IMR-90 (cell line): ENCODE data around the gene SREK1IP1. TPM values are rescaled to one million over a fixed set of nuclear protein-coding genes. Genes with fewer than 3 reads are reported as not detected.

Experiments
- ATAC-seq: fragments of 200-7000 bp; cut with Tn5 transposase; 2 replicates; pipeline ENCODE4 v1.9.1; 2020; ENCODE audit warnings: low read depth, mild to moderate bottlenecking, moderate library complexity
- BruUV-seq: library from RNA; stranded (reverse); fragments of 400-500 nt; replicated peaks from 2 replicates; lab custom pipeline; 2021; lab: Mats Ljungman, UMichigan
- CTCF ChIA-PET: fragments of 300-600 bp; formaldehyde crosslinking; extraction: SDS; loops from one replicate; lab custom pipeline; 2021; ENCODE audit warnings: antibody characterized with exemption; lab: Yijun Ruan, JAX
- POLR2A ChIA-PET: fragments of 300-600 bp; sonication (Branson Sonifier 250); formaldehyde crosslinking; loops from one replicate; lab custom pipeline; 2022; ENCODE audit warnings: antibody characterized with exemption; ENCODE audit not compliant: unreplicated experiment; lab: Charles Lee
- DNase-seq: peaks from one replicate; pipeline ENCODE4 v3.0.0; 2013
- H2AFZ ChIP-seq: replicated peaks from 2 replicates; pipeline ENCODE3; 2013; ENCODE audit warnings: low read length, mild to moderate bottlenecking; ENCODE audit not compliant: poor library complexity
- H2AK5ac ChIP-seq: 2 replicates; pipeline ENCODE4 v1.6.1; 2013; ENCODE audit warnings: low read depth, low read length, inconsistent platforms
- H2AK9ac ChIP-seq: replicated peaks from 2 replicates; pipeline ENCODE3; 2013; ENCODE audit warnings: mild to moderate bottlenecking, low read depth, low read length, moderate library complexity; ENCODE audit not compliant: poor library complexity
- H2BK120ac ChIP-seq: 2 replicates; pipeline ENCODE4 v1.6.1; 2013; ENCODE audit warnings: low read depth, low read length, inconsistent platforms
- H2BK15ac ChIP-seq: 3 replicates; pipeline ENCODE4 v1.6.1; 2013; ENCODE audit warnings: low read depth, low read length, inconsistent platforms
- H2BK20ac ChIP-seq: 2 replicates; pipeline ENCODE4 v1.6.1; 2013; ENCODE audit warnings: low read depth, mild to moderate bottlenecking, inconsistent platforms, low read length, moderate library complexity
- H2BK5ac ChIP-seq: 2 replicates; pipeline ENCODE4 v1.6.1; 2013; ENCODE audit warnings: mild to moderate bottlenecking, low read depth, low read length, inconsistent platforms; ENCODE audit not compliant: poor library complexity, severe bottlenecking
- H3K14ac ChIP-seq: replicated peaks from 2 replicates; pipeline ENCODE4 v1.6.1; 2013; ENCODE audit warnings: low read depth, low read length, inconsistent platforms
- H3K18ac ChIP-seq: 2 replicates; pipeline ENCODE4 v1.6.1; 2013; ENCODE audit warnings: low read depth, low read length, control low read depth
- H3K23ac ChIP-seq: 2 replicates; pipeline ENCODE4 v1.6.1; 2013; ENCODE audit warnings: low read depth, low read length, inconsistent platforms
- H3K27ac ChIP-seq: 2 replicates; pipeline ENCODE4 v1.5.1; 2013; ENCODE audit warnings: mild to moderate bottlenecking, control low read depth, low read length; ENCODE audit not compliant: insufficient read depth
- H3K27me3 ChIP-seq: 2 replicates; pipeline ENCODE4 v1.6.1; 2013; ENCODE audit warnings: low read length; ENCODE audit not compliant: control insufficient read depth, insufficient read depth
- H3K36me3 ChIP-seq: 2 replicates; pipeline ENCODE4 v1.6.1; 2013; ENCODE audit warnings: low read length, mixed read lengths; ENCODE audit not compliant: control insufficient read depth, insufficient read depth
- H3K4ac ChIP-seq: 2 replicates; pipeline ENCODE4 v1.6.1; 2013; ENCODE audit warnings: low read depth, low read length, inconsistent platforms
- H3K4me1 ChIP-seq: 2 replicates; pipeline ENCODE4 v1.6.1; 2013; ENCODE audit warnings: low read length, mixed read lengths; ENCODE audit not compliant: control insufficient read depth, insufficient read depth
- H3K4me2 ChIP-seq: 2 replicates; pipeline ENCODE4 v1.6.1; 2013; ENCODE audit warnings: low read depth, mild to moderate bottlenecking, control low read depth, low read length, moderate library complexity
- H3K4me3 ChIP-seq: 2 replicates; pipeline ENCODE4 v1.5.1; 2013; ENCODE audit warnings: low read depth, mild to moderate bottlenecking, control low read depth, low read length, moderate library complexity; ENCODE audit not compliant: insufficient read depth
- H3K56ac ChIP-seq: 2 replicates; pipeline ENCODE4 v1.6.1; 2013; ENCODE audit warnings: low read length, inconsistent platforms; ENCODE audit not compliant: insufficient read depth; ENCODE audit errors: extremely low read depth
- H3K79me1 ChIP-seq, 2 experiments: 2 replicates each; pipeline ENCODE4 v1.6.1; 2013; ENCODE audit warnings: low read length in 2 of 2, inconsistent platforms in 1 of 2, low read depth in 1 of 2
- H3K9ac ChIP-seq: 2 replicates; pipeline ENCODE4 v1.6.1; 2013; ENCODE audit warnings: low read depth, low read length, control low read depth
- H3K9me1 ChIP-seq: 2 replicates; pipeline ENCODE4 v1.6.1; 2013; ENCODE audit warnings: low read length, inconsistent platforms; ENCODE audit not compliant: insufficient read depth
- H3K9me3 ChIP-seq: 2 replicates; pipeline ENCODE4 v1.6.1; 2013; ENCODE audit warnings: low read length; ENCODE audit not compliant: control insufficient read depth, insufficient read depth
- H4K20me1 ChIP-seq: 2 replicates; pipeline ENCODE4 v1.6.1; 2013; ENCODE audit warnings: low read length, inconsistent platforms; ENCODE audit not compliant: insufficient read depth
- H4K5ac ChIP-seq: 2 replicates; pipeline ENCODE4 v1.6.1; 2013; ENCODE audit warnings: mild to moderate bottlenecking, low read depth, low read length, control low read depth
- H4K8ac ChIP-seq, 2 experiments: 2 replicates each; pipeline ENCODE4 v1.6.1; 2013; ENCODE audit warnings: low read depth in 2 of 2, low read length in 2 of 2, control low read depth in 1 of 2, inconsistent platforms in 1 of 2
- H4K91ac ChIP-seq: 2 replicates; pipeline ENCODE4 v1.6.1; 2013; ENCODE audit warnings: low read depth, low read length, inconsistent platforms; ENCODE audit not compliant: insufficient read depth
- BHLHE40 ChIP-seq: fragments of 150-350 bp; IDR thresholded peaks from 2 replicates; pipeline ENCODE4 v1.6.1; 2016; ENCODE audit warnings: mild to moderate bottlenecking, low read depth, low read length
- CHD1 ChIP-seq: IDR thresholded peaks from 2 replicates; pipeline ENCODE4 v1.6.1; 2012; ENCODE audit warnings: low read depth, low read length, improper control_type of control experiment
- FOS ChIP-seq: fragments of 150-350 bp; IDR thresholded peaks from 2 replicates; pipeline ENCODE4 v1.6.1; 2016; ENCODE audit warnings: low read depth, low read length
- RAD21 ChIP-seq: IDR thresholded peaks from 2 replicates; pipeline ENCODE4 v1.6.1; 2012; ENCODE audit warnings: low read length, improper control_type of control experiment
- WGBS, 2 experiments: methylation state at CpG; one replicate each; pipeline versions ENCODE4 v1.1.5 to v1.1.7; 2013; ENCODE audit warnings: missing lambda C conversion rate in 2 of 2; ENCODE audit not compliant: insufficient read length in 1 of 2; ENCODE audit errors: extremely low coverage in 2 of 2; 5-methylcytosine and 5-hydroxymethylcytosine counted together
- dilution Hi-C: fragments of 300-500 bp; cut with HindIII; formaldehyde crosslinking; loops from one replicate; pipeline ENCODE4 v1.14.3; 2018; ENCODE audit warnings: low sequenced_read_pairs; ENCODE audit not compliant: unreplicated experiment
- in situ Hi-C: fragments of 300-500 bp; cut with MboI; formaldehyde crosslinking; loops from 3 replicates; pipeline ENCODE4 v1.14.3; 2019; ENCODE audit warnings: low sequenced_read_pairs, inconsistent platforms, mixed read lengths
- intact Hi-C: fragments of 100-400 bp; cut with micrococcal nuclease; formaldehyde crosslinking; loops from 2 replicates; pipeline ENCODE4 v1.10.0; 2022
- polyA plus RNA-seq, 3 experiments: library from polyadenylated mRNA; depleted of rRNA; stranded (reverse); fragments of >200 nt; gene quantifications; 2 replicates each; pipeline ENCODE4 v1.2.3, GENCODE V29; 2012; ENCODE audit warnings: low replicate concordance in 1 of 3
- total RNA-seq: library from RNA; depleted of rRNA; stranded (reverse); fragments of >200 nt; gene quantifications from 2 replicates; pipeline ENCODE4 v1.2.3, GENCODE V29; 2012

The SREK1IP1 gene
- total and polyA plus RNA-seq, 2 of the 4 experiments (the other 2 are of a cell fraction), result 3.3 to 6.5 TPM

- H3K36me3 ChIP-seq, result peaks cover 2% of the 10 kb centered on the region
- ATAC-seq (no peak), DNase-seq (peak; percentile 41)
- no peaks in the 10 kb centered on the region for H3K9me3 ChIP-seq
- no peak overlapping the region for H2BK120ac ChIP-seq
- dilution Hi-C loops (no loop called here), intact Hi-C loops (no loop called here), in situ Hi-C loops (no loop called here)
- H2BK20ac ChIP-seq, result no peak overlapping the region
- no peak for TF ChIP-seq BHLHE40
- no peak for TF ChIP-seq CHD1
- no peak for TF ChIP-seq RAD21
- TF ChIP-seq FOS, result no peak
- no peak overlapping the region for H3K27ac ChIP-seq
- H3K18ac ChIP-seq, result no peak overlapping the region
- no peak overlapping the region for H4K8ac ChIP-seq
- no peak overlapping the region for H3K4me2 ChIP-seq
- H3K14ac ChIP-seq, result no peak overlapping the region
- ChIA-PET POLR2A (no interaction called here), CTCF (interaction anchor here (0.5 kb wide), 1 partner anchor 1414 kb away, joined by 4 read pairs; no protein-coding TSS in a partner anchor)
- no peak overlapping the region for H3K4ac ChIP-seq
- H2BK5ac ChIP-seq, result no peak overlapping the region
- no peak overlapping the region for H2AFZ ChIP-seq
- WGBS, 2 experiments, result no CpG with 5 or more reads among the region's 1 CpG
- H3K4me3 ChIP-seq, result no peak overlapping the region
- no peaks in the 10 kb centered on the region for H4K20me1 ChIP-seq
- H3K9me1 ChIP-seq, result peaks cover 3% of the 10 kb centered on the region
- BruUV-seq, result no TSS peak
- no peak overlapping the region for H3K23ac ChIP-seq
- H2AK5ac ChIP-seq, result no peak overlapping the region
- peaks cover 18 to 29% of the 10 kb centered on the region in 2 experiments for H3K79me1 ChIP-seq
- no peak overlapping the region for H2BK15ac ChIP-seq
- H3K9ac ChIP-seq, result no peak overlapping the region
- H3K4me1 ChIP-seq, result no peaks in the 10 kb centered on the region
- no peaks in the 10 kb centered on the region for H3K27me3 ChIP-seq
- no peak overlapping the region for H4K91ac ChIP-seq
- no peak overlapping the region for H3K56ac ChIP-seq
- no peak overlapping the region for H2AK9ac ChIP-seq
- H4K5ac ChIP-seq, result no peak overlapping the region
Measured at GRCh38 chr5:64746446-64746845, 22.0 kb downstream of the SREK1IP1 start.
